GM12878 (cell line): ENCODE data around the gene FAM193A. TPM values are rescaled to one million over a fixed set of nuclear protein-coding genes. Genes with fewer than 3 reads are reported as not detected.

Source experiments
- BACH1 ChIP-seq: fragments of 450-650 bp; IDR thresholded peaks from 2 replicates; pipeline ENCODE4 v1.6.1; 2017; ENCODE audit warnings: mild to moderate bottlenecking, borderline replicate concordance
- BCL11A ChIP-seq: IDR thresholded peaks from 2 replicates; pipeline ENCODE4 v1.6.1; 2011; ENCODE audit warnings: low read depth, low read length
- BHLHE40 ChIP-seq, 2 experiments: fragments of 450-650 bp in 1 of 2; IDR thresholded peaks; 2 replicates each; pipeline ENCODE4 v1.6.1; 2011 to 2017; ENCODE audit warnings: low read depth in 2 of 2, borderline replicate concordance in 1 of 2, improper control_type of control experiment in 1 of 2, low read length in 1 of 2, mild to moderate bottlenecking in 1 of 2
- CHD1 ChIP-seq: IDR thresholded peaks from 2 replicates; pipeline ENCODE4 v1.6.1; 2012; ENCODE audit warnings: low read depth, low read length, improper control_type of control experiment
- CHD2 ChIP-seq: IDR thresholded peaks from 2 replicates; pipeline ENCODE4 v1.6.1; 2011; ENCODE audit warnings: low read depth, low read length, improper control_type of control experiment, borderline replicate concordance
- CHD4 ChIP-seq: fragments of 200-600 bp; sonication (generic); IDR thresholded peaks from 2 replicates; pipeline ENCODE4 v1.6.1; 2016; ENCODE audit warnings: mild to moderate bottlenecking
- CREM ChIP-seq: IDR thresholded peaks from 2 replicates; pipeline ENCODE4 v1.6.1; 2014; ENCODE audit warnings: antibody characterized with exemption, low read depth
- EP300 ChIP-seq, 2 experiments: fragments of 150-350 bp in 1 of 2; IDR thresholded peaks; 2 replicates each; pipeline ENCODE4 v1.6.1; 2011 to 2012; ENCODE audit warnings: low read depth in 2 of 2, low read length in 2 of 2, borderline replicate concordance in 1 of 2, improper control_type of control experiment in 1 of 2, inconsistent platforms in 1 of 2; ENCODE audit not compliant: control insufficient read depth in 1 of 2
- IKZF1 ChIP-seq: fragments of 450-650 bp; conservative IDR thresholded peaks from 2 replicates; pipeline ENCODE4 v1.6.1; 2017; ENCODE audit warnings: antibody characterized with exemption, mild to moderate bottlenecking
- NFYA ChIP-seq: IDR thresholded peaks from 2 replicates; pipeline ENCODE4 v1.6.1; 2011; ENCODE audit warnings: low read depth, mild to moderate bottlenecking, low read length, improper control_type of control experiment, borderline replicate concordance
- POU2F2 ChIP-seq: IDR thresholded peaks from 3 replicates; pipeline ENCODE4 v1.6.1; 2011; ENCODE audit warnings: low read depth, mild to moderate bottlenecking, low read length, borderline replicate concordance
- RFX5 ChIP-seq: IDR thresholded peaks from 2 replicates; pipeline ENCODE4 v1.6.1; 2011; ENCODE audit warnings: low read depth, low read length, improper control_type of control experiment
- RUNX3 ChIP-seq: IDR thresholded peaks from 2 replicates; pipeline ENCODE4 v1.6.1; 2012; ENCODE audit warnings: low read length, inconsistent platforms
- SPI1 ChIP-seq: IDR thresholded peaks from 2 replicates; pipeline ENCODE4 v1.6.1; 2011; ENCODE audit warnings: low read depth, mild to moderate bottlenecking, low read length, moderate library complexity, borderline replicate concordance; ENCODE audit not compliant: insufficient read depth
- SREBF1 ChIP-seq: IDR thresholded peaks from 2 replicates; pipeline ENCODE4 v1.6.1; 2012; ENCODE audit warnings: mild to moderate bottlenecking, low read length
- ZNF622 ChIP-seq: fragments of 450-650 bp; IDR thresholded peaks from 2 replicates; pipeline ENCODE4 v1.6.1; 2017; ENCODE audit warnings: mild to moderate bottlenecking, inconsistent platforms
- polyA plus RNA-seq, 11 experiments: library from polyadenylated mRNA; depleted of rRNA in 4 of 11; unstranded in 6 of 11; stranded (reverse) in 5 of 11; fragments of >200 nt; fragmentation: Nextera tagmentation in 4 of 11; fragmentation: Illumina TruSeq in 1 of 11; extraction: Ambion mirVana in 4 of 11; extraction: Trizol in 1 of 11; gene quantifications; 1 replicate in 1 of 11; 2 replicates in 10 of 11; pipeline versions ENCODE4 v1.2.1 to v1.2.3, GENCODE V29; 2011 to 2016; ENCODE audit warnings: inconsistent platforms in 2 of 11, missing spikeins in 2 of 11, low read depth in 1 of 11
- total RNA-seq, 4 experiments: library from RNA; depleted of rRNA in 3 of 4; stranded (reverse); fragments of >200 nt in 3 of 4; fragmentation: Illumina TruSeq in 1 of 4; extraction: Trizol in 1 of 4; gene quantifications; 2 replicates each; pipeline versions ENCODE4 v1.2.1 to v1.2.3, GENCODE V29; 2013 to 2021
- TF ChIP-seq, protein P1 (sequence below): fragments of 450-650 bp; IDR thresholded peaks from 2 replicates; pipeline ENCODE4 v1.6.1; 2017; ENCODE audit warnings: low read depth, mild to moderate bottlenecking, moderate library complexity
- TF ChIP-seq, protein P2 (sequence below): fragments of 450-650 bp; IDR thresholded peaks from 2 replicates; pipeline ENCODE4 v1.6.1; 2016; ENCODE audit warnings: mild to moderate bottlenecking
- TF ChIP-seq, protein P3 (sequence below): fragments of 150-350 bp; IDR thresholded peaks from 2 replicates; pipeline ENCODE4 v1.6.1; 2016; ENCODE audit warnings: low read depth, low read length
- TF ChIP-seq, protein P4 (sequence below): fragments of 450-650 bp; conservative IDR thresholded peaks from 2 replicates; pipeline ENCODE4 v1.6.1; 2017; ENCODE audit warnings: mild to moderate bottlenecking, moderate library complexity

Gene FAM193A
- total and polyA plus RNA-seq, 10 of the 15 experiments (the other 5 are each of a cell fraction or from before 2014, with no cell fraction given), result 0.52 to 23.3 (median 7.4) TPM

DNA sequence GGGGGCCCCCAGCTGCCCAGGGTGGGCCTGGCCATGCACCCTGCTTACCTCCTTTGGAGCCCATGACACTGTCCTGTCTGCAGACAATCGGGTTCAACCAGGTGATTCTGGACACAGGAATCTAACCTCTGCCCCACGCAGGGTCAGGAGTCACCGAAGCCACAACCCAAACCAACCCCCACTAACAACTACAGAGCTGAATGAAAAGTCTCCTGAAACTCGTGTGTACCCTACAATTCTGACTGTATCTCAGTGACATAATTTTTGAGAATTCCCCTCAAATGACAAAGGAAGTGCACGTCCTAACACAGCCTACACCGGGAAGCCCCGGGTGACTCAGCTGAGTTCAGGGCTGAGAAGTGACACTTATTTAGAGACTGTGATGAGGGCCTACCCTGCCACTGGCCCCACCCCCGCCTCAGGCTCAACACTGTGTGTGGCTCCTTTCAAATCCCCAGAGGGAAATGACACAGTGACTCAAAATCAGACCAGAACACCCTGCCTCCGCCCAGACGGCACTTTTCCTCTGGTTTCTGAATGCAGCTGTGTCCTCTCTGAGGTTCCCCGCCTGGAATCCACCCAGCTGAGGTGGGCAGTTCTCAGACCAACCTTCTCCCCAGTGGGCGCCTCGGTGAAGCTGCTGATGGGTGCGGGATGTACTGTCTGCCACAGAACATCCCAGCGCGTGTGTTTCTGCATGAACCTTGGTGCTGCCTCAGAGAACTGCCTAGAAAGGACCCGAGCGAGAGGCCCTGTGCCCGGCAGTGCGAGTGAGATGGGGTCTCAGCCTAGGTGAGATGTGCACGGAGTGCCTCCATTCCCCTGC is 209.7 kb downstream of the FAM193A start (continued):
- TF ChIP-seq IKZF1 (peak; percentile 99), ZNF622 (no peak), CHD2 (peak; percentile 91), SPI1 (peak; percentile 77), CHD4 (no peak), EP300 (IDR thresholded peaks at IDR 0.05; ENCODE audit: borderline replicate concordance in 1 of 2, control insufficient read depth in 1 of 2, low read depth in 2 of 2, low read length in 2 of 2) (peak; percentile 89 to 98), RUNX3 (peak; percentile 90), BCL11A (peak; percentile 91), CHD1 (no peak), RFX5 (peak; percentile 38; the same call in 1 of the 2 replicates), SREBF1 (no peak), CREM (peak; percentile 97), NFYA (no peak), BHLHE40 (IDR thresholded peaks at IDR 0.05; ENCODE audit: borderline replicate concordance in 1 of 2, low read depth in 2 of 2, low read length in 1 of 2) (peak; percentile 75 to 92), POU2F2 (peak; percentile 82; the same call in 2 of the 3 replicates), BACH1 (peak; percentile 85)
- TF ChIP-seq, protein P1, sequence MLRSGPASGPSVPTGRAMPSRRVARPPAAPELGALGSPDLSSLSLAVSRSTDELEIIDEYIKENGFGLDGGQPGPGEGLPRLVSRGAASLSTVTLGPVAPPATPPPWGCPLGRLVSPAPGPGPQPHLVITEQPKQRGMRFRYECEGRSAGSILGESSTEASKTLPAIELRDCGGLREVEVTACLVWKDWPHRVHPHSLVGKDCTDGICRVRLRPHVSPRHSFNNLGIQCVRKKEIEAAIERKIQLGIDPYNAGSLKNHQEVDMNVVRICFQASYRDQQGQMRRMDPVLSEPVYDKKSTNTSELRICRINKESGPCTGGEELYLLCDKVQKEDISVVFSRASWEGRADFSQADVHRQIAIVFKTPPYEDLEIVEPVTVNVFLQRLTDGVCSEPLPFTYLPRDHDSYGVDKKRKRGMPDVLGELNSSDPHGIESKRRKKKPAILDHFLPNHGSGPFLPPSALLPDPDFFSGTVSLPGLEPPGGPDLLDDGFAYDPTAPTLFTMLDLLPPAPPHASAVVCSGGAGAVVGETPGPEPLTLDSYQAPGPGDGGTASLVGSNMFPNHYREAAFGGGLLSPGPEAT, result peak; percentile 99
- TF ChIP-seq, protein P2, sequence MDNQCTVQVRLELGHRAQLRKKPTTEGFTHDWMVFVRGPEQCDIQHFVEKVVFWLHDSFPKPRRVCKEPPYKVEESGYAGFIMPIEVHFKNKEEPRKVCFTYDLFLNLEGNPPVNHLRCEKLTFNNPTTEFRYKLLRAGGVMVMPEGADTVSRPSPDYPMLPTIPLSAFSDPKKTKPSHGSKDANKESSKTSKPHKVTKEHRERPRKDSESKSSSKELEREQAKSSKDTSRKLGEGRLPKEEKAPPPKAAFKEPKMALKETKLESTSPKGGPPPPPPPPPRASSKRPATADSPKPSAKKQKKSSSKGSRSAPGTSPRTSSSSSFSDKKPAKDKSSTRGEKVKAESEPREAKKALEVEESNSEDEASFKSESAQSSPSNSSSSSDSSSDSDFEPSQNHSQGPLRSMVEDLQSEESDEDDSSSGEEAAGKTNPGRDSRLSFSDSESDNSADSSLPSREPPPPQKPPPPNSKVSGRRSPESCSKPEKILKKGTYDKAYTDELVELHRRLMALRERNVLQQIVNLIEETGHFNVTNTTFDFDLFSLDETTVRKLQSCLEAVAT, result peak; percentile 89
- TF ChIP-seq, protein P3, sequence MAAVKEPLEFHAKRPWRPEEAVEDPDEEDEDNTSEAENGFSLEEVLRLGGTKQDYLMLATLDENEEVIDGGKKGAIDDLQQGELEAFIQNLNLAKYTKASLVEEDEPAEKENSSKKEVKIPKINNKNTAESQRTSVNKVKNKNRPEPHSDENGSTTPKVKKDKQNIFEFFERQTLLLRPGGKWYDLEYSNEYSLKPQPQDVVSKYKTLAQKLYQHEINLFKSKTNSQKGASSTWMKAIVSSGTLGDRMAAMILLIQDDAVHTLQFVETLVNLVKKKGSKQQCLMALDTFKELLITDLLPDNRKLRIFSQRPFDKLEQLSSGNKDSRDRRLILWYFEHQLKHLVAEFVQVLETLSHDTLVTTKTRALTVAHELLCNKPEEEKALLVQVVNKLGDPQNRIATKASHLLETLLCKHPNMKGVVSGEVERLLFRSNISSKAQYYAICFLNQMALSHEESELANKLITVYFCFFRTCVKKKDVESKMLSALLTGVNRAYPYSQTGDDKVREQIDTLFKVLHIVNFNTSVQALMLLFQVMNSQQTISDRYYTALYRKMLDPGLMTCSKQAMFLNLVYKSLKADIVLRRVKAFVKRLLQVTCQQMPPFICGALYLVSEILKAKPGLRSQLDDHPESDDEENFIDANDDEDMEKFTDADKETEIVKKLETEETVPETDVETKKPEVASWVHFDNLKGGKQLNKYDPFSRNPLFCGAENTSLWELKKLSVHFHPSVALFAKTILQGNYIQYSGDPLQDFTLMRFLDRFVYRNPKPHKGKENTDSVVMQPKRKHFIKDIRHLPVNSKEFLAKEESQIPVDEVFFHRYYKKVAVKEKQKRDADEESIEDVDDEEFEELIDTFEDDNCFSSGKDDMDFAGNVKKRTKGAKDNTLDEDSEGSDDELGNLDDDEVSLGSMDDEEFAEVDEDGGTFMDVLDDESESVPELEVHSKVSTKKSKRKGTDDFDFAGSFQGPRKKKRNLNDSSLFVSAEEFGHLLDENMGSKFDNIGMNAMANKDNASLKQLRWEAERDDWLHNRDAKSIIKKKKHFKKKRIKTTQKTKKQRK, result no peak
- TF ChIP-seq, protein P4, sequence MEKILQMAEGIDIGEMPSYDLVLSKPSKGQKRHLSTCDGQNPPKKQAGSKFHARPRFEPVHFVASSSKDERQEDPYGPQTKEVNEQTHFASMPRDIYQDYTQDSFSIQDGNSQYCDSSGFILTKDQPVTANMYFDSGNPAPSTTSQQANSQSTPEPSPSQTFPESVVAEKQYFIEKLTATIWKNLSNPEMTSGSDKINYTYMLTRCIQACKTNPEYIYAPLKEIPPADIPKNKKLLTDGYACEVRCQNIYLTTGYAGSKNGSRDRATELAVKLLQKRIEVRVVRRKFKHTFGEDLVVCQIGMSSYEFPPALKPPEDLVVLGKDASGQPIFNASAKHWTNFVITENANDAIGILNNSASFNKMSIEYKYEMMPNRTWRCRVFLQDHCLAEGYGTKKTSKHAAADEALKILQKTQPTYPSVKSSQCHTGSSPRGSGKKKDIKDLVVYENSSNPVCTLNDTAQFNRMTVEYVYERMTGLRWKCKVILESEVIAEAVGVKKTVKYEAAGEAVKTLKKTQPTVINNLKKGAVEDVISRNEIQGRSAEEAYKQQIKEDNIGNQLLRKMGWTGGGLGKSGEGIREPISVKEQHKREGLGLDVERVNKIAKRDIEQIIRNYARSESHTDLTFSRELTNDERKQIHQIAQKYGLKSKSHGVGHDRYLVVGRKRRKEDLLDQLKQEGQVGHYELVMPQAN, result no peak; the same call in none of the 2 replicates
